ENCODE data around the gene EPHB1.
"Not testable (repeated sequence)": the region's sequence is repeated elsewhere in the genome, so short reads cannot be mapped to it uniquely, and the experiment has no call there.

The EPHB1 gene

GRCh38 chr3:135056733-135057310 lies 261.8 kb downstream of the EPHB1 start:
- DNase-seq, result no peak

- DNase-seq, result no peak
Observed at GRCh38 chr3:135057996-135058395, 262.9 kb downstream of the EPHB1 start.

- no peak for DNase-seq
Observed at GRCh38 chr3:135059580-135059979, 264.5 kb downstream of the EPHB1 start.

GRCh38 chr3:135066844-135067727 lies 272.0 kb downstream of the EPHB1 start:
- DNase-seq, result not testable (repeated sequence)

- DNase-seq, result no peak
Observed at GRCh38 chr3:135068011-135068410, 273.0 kb downstream of the EPHB1 start.

GRCh38 chr3:135069406-135069805 lies 274.3 kb downstream of the EPHB1 start:
- DNase-seq, result no peak

- no peak for DNase-seq
Observed at GRCh38 chr3:135071483-135071882, 276.4 kb downstream of the EPHB1 start.

- no peak for DNase-seq
Observed at GRCh38 chr3:135072431-135072830, 277.4 kb downstream of the EPHB1 start.

GRCh38 chr3:135075157-135075556 lies 280.1 kb downstream of the EPHB1 start:
- no peak for DNase-seq

- DNase-seq, result no peak
Observed at GRCh38 chr3:135076341-135076740, 281.3 kb downstream of the EPHB1 start.

- no peak for DNase-seq
Observed at GRCh38 chr3:135077186-135077585, 282.1 kb downstream of the EPHB1 start.

- DNase-seq, result no peak
Observed at GRCh38 chr3:135078283-135078682, 283.2 kb downstream of the EPHB1 start.

- no peak for DNase-seq
Observed at GRCh38 chr3:135079095-135079494, 284.0 kb downstream of the EPHB1 start.

- DNase-seq, result no peak
Observed at GRCh38 chr3:135081451-135081850, 286.4 kb downstream of the EPHB1 start.

GRCh38 chr3:135081856-135082434 lies 286.9 kb downstream of the EPHB1 start:
- DNase-seq, result no peak

GRCh38 chr3:135082706-135083105 lies 287.6 kb downstream of the EPHB1 start:
- no peak for DNase-seq

- DNase-seq, result no peak
Observed at GRCh38 chr3:135083179-135083578, 288.1 kb downstream of the EPHB1 start.

- DNase-seq, result no peak
Observed at GRCh38 chr3:135083756-135084155, 288.7 kb downstream of the EPHB1 start.

GRCh38 chr3:135084405-135084804 lies 289.3 kb downstream of the EPHB1 start:
- DNase-seq, result no peak

GRCh38 chr3:135084976-135085375 lies 289.9 kb downstream of the EPHB1 start:
- DNase-seq, result no peak

- DNase-seq, result no peak
Observed at GRCh38 chr3:135085652-135086436, 290.8 kb downstream of the EPHB1 start.

GRCh38 chr3:135087782-135088181 lies 292.7 kb downstream of the EPHB1 start:
- DNase-seq, result no peak

GRCh38 chr3:135089451-135089850 lies 294.4 kb downstream of the EPHB1 start:
- DNase-seq, result no peak

Data from effector CD4-positive, alpha-beta T cell (primary cell).